ENCODE measurements around the gene LIMS2.

Gene LIMS2

DNA sequence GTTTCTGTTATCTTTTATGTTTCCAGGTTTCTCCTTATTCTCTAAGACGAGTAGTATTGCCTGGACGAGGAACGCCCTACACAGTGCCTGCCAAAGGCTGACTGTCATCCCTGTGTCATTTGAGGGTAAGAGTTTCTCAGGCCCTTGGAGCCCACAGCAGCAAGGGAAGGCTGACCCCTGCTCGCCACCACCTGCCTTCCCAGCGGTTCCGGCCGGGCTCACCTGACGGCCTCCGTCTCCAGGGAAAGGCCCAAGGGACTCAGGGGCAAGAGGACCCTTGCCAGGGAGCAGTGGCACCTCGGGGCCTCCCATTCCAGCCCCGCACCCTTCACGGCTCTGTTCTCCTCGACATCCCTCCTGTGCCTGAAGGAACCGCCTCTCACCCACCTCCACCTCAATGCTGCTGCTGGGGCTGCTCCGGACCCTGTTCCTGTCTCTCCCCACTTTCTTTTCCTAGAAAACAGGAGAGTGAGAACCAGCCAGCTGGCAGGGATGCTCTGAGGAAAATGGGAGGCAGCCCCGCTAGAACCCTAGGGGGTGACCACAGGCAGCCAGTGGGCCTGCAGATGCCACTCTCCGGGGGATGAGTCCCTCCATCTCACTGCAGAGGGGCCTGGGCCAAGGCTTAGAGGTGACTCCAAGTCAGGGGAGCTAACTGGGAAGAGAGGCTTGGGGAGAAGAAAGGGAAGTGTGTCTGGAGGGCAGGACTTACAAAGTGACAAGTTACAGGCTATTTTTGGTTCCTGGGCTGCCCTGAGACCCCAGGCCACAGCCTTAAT is 1.9 kb downstream of the LIMS2 start:
- no peak for DNase-seq

DNA sequence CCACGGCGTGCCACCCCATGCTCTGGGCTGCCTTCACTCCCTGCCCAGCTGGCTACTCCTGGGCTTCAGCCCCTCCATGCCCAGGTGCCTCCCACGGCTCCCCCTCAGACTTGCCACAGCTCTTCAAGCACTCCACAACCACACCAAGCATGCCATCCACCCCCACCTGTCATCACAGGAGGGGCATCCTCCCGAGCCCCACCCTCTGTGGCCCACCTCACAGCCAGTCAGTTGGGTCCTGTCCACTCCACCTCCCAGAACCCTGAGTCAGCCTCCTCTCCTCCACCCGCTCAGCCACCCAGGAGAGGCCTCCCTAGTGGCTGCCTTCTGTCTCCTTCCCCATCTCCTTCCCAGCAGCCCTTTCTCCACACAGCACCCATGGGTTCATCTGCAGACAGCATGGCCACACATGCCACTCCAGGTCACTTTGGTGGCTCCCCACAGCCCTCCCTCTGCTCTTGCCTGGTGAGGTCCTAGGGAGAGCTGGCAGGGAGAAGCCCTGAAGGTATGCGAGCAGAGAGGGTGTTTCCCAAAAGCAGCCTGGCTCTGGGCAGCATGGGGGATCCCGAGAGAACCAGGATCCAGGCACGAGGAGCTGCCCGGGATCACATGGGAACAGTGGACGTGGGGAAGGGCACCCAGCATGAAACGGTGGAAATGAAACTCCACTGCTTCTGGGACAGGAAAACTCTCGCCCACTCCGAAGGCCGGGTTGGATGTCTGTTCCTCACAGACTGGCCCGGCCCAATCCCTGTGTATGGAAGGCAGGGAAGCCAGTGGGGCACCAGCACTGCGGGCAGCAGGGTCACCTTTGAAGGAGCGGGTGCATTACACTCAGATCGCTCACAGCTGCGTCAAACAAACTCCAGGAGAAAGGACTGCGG is 2.7 kb downstream of the LIMS2 start:
- DNase-seq, result no peak

DNA sequence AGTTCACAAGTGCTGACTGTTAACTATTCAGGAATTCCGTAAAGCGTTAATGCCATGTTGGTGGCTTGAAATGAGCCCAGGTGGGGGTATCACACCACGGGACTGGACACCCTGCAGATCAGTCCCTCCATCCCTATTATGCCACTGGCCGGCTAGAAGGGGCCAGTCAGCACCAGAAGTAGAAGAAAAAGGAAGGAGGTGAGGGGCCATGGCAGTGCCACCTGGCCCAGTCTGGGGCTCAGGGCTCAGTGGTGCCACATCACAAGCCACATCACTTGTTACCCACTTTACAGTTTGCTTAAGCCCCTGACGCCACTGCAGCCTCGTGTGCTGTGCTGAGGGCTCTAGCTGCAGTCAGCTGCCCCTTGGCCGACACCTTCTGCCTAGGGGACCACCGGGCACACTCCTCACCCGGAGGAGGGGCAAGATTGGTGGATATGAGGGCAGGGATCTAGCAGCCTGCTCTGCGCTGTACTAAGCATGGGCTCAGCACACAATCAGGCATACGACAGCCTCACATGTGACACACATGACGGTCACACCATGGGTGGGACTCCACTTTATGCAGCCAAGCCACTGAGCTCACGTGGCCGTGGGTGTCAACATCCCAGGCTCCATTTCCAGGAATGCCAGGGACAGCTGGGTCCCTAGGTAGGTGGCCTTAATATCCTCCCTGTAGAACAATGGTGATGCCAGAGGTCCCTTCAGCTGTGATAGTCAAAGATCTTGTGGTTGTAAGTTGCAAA is 3.6 kb downstream of the LIMS2 start:
- DNase-seq, result no peak

DNA sequence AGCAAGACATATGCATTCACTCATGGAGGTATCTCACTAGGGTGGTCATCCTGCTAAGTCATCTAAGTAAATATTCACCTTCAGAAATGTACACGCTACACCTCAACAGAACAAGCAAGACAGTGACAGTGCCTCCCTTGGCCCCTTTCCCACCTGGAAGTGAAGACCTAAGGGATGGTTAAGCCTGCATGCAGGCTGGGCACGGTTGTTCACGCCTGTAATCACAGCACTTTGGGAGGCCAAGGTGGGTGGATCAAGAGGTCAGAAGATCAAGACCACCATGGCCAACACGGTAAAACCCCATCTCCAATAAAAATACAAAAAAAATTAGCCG is 4.4 kb downstream of the LIMS2 start:
- no peak for DNase-seq

DNA sequence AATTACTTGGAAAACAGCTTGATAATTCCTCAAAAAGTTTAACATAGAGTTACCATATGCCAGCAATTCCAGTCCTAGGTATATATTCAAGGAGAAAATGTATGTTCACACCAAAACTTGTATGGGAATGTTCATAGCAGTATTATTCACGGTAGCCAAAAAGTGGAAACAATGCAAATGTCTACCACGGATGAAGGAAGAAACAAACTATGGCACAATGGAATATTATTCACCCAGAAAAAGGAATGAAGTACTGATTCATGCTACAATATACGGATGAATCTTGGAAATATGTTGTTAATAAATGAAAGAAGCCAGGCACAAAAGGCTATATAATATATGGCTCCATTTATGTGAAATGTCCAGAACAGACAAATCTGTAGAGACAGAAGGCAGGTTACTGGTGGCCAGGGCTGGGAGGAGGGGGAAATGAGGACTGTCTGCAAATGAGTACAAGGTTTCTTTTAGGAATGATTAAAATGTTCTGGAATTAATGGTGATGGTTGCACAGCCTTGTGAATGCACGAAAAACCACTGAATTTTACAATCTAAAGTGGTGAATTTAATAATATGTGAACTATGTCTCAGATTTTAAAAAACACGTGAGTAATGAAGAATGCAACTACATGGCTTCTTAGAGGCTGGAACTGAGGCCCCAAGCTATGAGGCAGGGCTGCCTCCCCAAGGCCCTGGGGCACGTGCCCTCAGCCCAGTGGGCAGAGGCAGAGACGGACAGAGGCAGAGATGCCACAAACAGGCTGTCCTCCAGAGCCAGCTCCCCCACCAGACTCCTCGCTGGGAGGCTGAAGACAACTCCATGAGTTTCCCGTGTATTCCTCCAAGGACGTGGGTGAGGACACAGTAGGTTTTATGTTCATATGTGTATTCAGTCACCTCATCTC is 5.0 kb downstream of the LIMS2 start:
- DNase-seq, result no peak

DNA sequence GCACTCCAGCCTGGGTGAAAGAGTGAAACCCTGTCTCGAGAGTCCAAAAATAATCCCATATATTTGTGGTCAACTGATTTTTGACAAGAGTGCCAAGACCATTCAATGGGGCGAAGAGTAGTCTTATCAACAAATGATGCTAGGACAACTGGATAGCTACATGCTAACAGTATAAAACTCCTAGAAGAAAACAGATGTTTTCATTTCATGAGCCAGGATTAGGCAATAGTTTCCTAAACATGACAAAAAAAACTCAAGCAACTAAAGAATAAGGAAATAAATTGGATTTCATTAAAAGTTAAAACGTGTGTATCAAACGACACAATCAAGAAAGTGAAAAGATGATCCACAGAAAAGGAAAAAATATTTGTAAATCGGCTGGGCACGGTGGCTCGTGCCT is 6.3 kb downstream of the LIMS2 start:
- no peak for DNase-seq

DNA sequence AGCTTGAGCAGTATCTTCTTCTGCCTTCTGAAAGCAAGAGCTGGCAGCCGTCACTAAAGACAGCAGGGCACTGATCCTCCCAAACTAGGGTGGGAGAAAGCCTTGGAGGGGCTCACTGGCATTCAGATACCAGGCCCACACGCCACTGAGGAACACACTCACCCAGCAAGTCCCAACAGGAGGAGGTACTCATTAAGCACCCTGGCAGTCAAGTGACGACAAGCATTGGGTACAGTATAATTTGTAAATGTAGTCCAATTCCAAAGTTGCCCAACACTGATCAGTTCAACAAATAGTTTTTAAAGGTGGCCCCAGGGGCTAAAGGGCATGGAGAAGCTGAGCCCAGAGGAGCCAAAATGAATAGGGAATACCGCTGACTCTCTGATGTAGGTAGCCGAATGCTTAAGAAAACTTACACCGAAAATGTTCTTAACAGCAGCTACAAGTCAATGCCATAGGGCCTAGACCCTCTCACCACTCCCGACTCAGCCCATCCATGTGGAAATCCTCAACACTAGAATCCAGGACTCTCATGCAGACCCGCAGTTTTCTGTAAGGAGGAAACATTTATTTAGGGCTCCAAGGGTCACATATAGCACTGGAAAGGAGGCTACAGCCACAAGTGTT is 9.9 kb downstream of the LIMS2 start:
- DNase-seq, result no peak

DNA sequence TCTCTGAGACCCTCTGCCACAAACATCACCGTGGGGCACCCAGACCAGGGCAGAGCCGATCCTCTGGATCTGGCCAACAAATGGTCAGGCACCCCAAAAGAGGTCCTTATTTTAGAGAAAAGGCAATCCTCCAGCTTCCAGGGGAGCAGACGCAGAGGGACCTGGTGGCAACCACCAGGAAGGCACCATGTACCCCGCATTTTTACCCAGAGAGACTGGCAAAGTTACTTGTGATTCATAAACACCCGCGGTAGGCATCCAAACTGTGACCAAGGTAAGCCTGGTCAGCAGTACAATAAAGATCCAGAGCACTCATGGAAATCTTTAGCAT is 10.5 kb downstream of the LIMS2 start:
- DNase-seq, result no peak

DNA sequence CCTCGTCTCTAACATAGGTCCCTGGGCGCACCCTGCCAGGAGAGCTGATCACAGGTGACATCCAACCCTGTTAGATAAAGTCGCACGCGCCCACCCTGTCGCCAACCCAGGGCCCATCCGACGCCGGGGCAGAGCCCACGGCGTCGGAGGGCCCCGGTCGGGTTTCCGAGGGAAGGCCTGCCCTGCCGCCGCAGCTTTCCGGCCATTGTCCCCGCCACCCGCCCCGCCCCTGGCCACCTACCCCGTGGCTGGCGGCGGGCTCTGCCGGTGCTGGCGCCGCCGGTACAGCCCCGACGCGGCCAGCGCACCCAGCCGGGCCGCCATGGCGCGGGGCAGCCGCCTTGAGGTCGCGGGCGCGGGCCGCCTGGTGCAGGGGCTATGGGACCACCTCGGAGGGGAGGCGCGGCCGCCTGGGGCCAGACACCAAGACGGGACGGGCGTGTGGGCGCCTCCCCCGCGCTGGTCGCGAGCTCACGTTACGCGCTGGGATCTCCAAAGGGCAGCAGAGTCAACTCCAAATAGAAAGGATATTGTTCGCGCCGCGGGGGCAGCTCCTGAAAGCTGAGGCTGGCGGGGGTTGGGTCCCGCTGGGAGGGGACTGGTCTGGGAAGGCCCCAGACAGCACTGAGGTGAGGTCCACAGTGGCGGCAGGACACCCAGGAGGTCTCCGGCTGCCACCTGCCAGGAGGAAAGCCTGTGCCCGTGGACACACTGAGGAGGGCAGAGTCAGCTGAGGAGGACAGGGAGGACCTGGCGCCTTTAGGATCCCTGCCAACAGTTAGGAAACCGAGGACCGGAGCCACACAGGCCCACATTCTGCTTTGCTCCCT is 11.1 kb downstream of the LIMS2 start:
- no peak for DNase-seq

DNA sequence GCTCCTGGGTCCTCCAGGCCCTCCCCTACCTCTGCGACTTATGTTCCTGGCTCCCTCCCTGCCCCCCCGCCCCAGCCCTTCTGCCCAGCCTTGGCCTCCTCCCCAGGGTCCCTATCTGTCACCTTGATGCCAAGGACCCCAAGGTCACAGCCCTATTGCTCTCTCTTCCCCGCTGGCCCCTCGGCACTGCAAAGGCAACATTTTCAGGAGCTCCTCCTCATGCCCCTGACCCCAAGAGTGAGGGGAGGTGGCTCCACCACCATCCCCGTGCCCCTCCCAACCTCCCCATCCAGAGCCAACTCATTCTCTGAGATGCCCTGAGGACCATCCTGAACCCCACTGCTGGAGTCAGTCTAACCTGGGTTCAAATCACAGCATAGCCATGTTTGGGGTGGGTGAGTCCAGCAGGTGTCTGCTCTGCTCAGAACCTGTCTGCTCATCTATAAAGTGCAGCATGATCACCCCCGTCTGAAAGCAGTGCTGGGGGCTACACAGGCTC is 11.7 kb downstream of the LIMS2 start:
- no peak for DNase-seq

DNA sequence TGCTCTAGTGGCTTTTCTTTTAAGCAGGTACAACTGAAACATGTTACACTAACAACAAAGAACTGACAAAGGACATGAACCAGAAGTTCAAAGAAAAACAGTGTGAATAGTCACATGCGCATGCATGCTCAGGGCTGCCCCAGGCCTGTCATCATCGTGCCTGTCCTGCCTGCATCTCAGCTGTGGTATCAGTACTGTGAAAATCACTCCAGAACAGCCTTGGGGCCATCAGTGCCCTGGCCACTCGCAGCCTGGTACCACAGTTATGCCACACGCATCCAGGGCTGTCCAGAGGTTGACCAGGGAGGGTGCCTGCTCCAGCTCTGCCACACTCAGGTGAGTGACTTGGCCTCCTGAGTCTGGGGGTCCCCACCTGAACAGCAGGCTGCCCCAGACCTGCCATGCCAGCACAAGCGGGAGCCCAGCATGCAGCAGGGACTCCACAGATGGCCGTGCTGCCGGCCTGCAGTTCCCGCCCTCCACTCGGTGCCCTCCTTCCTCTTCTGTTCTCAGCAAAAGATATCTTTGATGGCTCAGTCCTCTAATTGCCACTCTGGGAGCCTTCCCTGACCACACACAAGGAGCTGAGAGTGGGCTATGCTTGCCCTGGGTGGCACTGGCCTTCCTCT is 12.3 kb downstream of the LIMS2 start:
- DNase-seq, result no peak

DNA sequence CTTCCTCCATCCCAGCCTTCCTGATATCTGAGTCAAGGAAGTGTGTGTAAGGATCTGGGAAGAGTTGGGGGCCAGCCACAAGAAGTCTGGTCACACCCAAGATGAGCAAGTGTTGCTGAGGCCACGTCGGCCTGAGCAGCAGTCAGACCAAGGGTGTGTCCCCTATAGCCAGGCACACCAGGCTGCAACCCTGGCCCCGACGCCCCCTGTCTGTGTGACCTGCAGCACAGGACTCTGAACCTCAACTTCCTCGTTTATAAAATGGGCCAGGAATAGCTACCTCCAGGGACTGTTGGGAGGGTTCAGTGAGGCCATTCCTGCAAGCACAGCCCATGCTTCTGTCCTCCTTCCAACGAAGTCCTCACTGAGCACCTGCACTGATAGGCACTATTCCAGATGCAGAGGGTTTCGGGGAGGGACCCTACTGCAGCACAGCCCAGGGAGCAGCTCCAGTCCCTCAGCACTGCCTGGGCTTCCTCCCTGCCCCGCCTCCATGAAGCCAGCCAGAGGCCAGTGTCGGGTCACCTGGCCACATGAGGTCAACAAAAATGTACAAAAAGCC is 13.3 kb downstream of the LIMS2 start:
- no peak for DNase-seq

DNA sequence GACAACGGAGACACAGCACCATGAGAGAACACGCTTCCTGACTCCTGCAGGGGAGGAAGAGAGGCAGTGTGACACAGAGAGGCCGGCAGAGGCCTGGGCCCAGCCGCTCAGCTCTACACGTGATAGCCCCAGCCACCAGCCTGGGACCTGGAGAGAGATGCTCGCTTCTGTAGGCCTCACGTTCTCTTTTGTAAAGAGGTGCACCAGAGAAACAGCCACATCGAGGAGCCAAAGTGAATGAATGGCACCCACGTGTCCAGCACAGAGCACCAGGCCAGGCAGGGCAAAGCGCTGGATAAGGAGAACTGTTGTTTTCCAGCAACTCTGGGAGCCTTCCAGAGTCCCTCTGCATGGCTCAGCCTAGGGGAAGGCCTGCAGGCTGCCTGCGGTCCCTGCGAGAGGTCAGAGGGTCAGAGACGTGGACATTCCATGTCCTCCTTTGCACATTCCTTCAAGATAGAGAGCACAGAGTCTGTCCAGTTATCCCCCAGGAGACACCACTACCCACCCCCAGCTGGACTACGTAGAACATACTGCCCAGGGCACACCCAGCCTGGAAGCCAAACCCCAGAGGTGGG is 14.2 kb downstream of the LIMS2 start:
- no peak for DNase-seq

DNA sequence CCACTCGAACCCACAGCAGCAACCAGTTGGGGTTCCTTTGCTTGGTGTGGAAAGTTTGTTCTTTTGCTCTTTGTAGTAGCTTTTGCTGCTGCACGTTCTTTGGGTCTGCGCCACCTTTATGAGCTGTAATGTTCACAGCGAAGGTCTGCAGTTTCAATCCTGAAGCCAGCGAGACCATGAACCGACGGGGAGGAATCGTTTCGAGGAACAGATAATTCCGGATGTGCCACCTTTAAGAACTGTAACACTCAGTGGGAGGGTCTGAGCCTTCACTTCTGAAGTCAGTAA is 15.1 kb downstream of the LIMS2 start:
- DNase-seq, result no peak

DNA sequence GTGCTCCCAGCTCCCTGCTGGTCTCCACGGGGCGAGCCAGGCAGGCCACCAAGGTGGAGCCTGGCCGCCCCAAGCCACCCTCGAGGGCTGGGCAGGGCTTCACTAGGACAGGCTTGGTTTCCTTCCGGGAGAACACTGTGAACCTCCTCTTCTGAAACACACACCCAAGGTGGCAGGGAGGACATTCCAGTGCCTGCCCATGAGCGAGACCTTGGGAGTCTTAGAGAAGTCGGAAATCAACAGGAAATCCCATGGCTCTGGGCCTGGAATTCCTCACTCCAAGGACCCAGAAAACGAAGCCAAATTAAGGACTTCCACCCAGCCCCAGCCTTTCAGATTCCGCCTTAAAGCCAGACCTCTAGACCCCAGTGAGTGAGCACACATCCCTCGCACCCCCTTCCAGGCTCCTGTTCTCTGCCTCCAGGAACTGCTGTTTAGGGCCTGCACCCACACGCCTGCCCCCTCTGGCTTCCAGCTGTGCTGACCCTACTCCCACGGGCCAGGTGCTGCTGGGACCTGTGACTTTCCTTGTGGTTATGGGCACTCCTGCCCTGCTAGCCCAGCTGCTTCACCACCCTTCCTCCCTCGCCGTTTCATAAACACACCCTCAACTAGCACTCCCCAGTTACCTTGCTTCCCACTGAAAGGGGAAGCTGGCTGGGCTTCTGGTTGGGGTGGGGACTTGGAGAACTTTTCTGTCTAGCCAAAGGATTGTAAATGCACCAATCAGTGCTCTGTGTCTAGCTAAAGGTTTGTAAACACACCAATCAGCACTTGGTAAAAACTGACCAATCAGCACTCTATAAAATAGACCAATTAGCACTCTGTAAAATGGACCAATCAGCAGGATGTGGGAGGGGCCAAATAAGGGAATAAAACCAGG is 15.7 kb downstream of the LIMS2 start:
- DNase-seq, result no peak

DNA sequence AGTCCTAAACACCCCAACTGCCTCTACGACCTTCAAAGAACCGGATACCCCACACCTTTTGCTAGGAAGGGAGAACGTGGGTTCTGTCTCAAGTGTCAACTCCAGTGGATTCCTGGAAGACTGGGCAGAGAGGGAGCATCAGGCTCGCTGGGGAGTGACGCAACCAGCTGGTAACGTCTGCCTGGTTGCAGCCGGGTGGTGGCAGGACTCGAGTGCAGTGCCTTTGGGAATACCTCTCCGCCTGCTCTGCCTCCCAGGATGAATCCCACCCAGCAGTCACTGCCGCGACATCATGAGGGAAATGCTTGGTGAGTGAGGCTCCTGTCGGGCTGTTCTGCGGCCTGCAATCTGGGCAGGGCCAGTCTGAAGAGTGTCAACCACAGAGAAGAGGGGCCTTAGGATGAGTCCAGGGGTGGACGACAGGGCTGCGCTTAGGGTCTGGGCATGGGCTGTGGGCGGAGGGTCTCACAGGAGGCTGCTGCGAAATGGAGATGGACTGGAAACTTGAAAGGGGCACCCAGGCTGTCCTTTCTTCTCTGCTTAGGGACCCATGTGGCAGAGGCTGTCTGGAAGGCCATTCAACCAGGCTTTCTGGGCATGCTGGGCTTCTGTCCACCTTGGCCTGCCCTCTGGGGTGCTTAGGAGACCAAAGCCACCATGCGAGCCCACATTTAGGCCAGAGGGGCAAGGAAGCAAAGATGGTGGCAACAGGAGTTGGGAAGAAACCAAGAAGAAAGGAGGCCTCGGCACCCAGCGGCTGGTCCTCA is 16.5 kb downstream of the LIMS2 start:
- DNase-seq, result no peak

DNA sequence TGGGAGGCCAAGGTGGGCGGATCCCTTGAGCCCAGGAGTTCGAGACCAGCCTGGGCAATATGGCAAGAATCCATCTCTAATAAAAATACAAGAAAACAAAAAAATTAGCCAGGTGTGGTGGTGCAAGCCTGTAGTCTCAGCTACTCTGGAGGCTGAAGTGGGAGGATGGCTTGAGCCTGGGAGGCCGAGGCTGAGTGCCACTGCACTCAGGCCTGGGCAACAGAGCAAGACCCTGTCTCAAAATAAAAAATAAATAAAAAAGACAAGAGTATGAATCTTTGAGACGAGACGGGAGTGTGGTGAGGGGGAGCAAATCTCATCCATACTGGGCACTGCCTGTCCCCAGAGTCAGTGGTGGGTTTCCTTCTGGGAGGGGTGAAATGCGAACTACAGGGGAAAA is 17.2 kb downstream of the LIMS2 start:
- no peak for DNase-seq

DNA sequence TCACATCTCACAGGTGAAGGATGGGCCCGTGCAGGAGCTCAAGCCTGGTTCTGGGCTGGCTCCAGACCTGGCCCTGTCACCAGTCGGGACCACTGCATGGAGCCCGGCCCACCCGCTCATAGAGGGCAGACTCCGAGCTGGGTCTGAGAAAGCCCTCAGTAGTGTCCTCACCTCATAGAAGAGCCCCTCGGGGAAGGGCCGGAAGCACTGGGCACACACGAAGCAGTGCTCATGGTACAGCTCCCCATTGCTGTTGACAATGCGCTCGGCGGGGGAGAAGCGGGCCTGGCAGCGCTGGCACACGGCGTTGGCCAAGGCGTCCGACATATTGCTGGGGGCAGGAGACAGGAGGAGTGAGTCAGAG is 18.1 kb downstream of the LIMS2 start:
- DNase-seq, result no peak
